CD4-positive, alpha-beta T cell (primary cell): ENCODE results near the gene ACTBL2. TPM values are rescaled to one million over a fixed set of nuclear protein-coding genes. Genes with fewer than 3 reads are reported as not detected.
"Not testable (repeated sequence)": the region's sequence is repeated elsewhere in the genome, so short reads cannot be mapped to it uniquely, and the experiment has no call there.

Experiments
- ATAC-seq: fragments of 200-7000 bp; cut with Tn5 transposase; one replicate; pipeline ENCODE4 v1.10.0; 2022; ENCODE audit warnings: mild to moderate bottlenecking; ENCODE audit not compliant: poor library complexity
- CTCF ChIA-PET: fragments of 350-600 bp; sonication (Branson Sonifier 250); formaldehyde crosslinking; loops from one replicate; lab custom pipeline; 2021; ENCODE audit warnings: antibody characterized with exemption, inconsistent platforms; lab: Charles Lee
- POLR2A ChIA-PET: fragments of 350-600 bp; sonication (Branson Sonifier 250); formaldehyde crosslinking; loops from one replicate; lab custom pipeline; 2021; ENCODE audit warnings: antibody characterized with exemption, inconsistent platforms; lab: Charles Lee
- DNase-seq, 14 experiments: peaks; one replicate each; pipeline ENCODE4 v3.0.0-alpha.2; 2013 to 2020; ENCODE audit warnings: mixed read lengths in 2 of 14
- H3K27ac ChIP-seq, 2 donors: one replicate each; pipeline versions ENCODE4 v1.5.1 to v1.7.0; 2013; ENCODE audit warnings: low read length in 2 of 2, low read depth in 1 of 2, mild to moderate bottlenecking in 1 of 2
- H3K27me3 ChIP-seq, 2 experiments: 1 replicate in 1 of 2; 2 replicates in 1 of 2; pipeline versions ENCODE4 v1.6.1 to v1.7.0; 2013; ENCODE audit warnings: low read length in 2 of 2, control low read depth in 1 of 2, mild to moderate bottlenecking in 1 of 2, moderate library complexity in 1 of 2; ENCODE audit not compliant: insufficient read depth in 2 of 2, control insufficient read depth in 1 of 2
- H3K36me3 ChIP-seq: one replicate; pipeline ENCODE4 v1.6.1; 2013; ENCODE audit warnings: low read length, control low read depth; ENCODE audit not compliant: insufficient read depth
- H3K4me1 ChIP-seq: one replicate; pipeline ENCODE4 v1.6.1; 2013; ENCODE audit warnings: low read length, control low read depth; ENCODE audit not compliant: insufficient read depth
- H3K4me3 ChIP-seq: one replicate; pipeline ENCODE4 v1.5.1; 2013; ENCODE audit warnings: mild to moderate bottlenecking, low read length, moderate library complexity
- H3K9me3 ChIP-seq, 2 experiments: 1 replicate in 1 of 2; 2 replicates in 1 of 2; pipeline versions ENCODE4 v1.6.1 to v1.7.0; 2013; ENCODE audit warnings: low read length in 2 of 2, mild to moderate bottlenecking in 2 of 2, control low read depth in 1 of 2, moderate library complexity in 1 of 2; ENCODE audit not compliant: control insufficient read depth in 1 of 2, insufficient read depth in 1 of 2
- H3K27ac Mint-ChIP-seq: one replicate; pipeline ENCODE4 v1.8.0; 2020; ENCODE audit warnings: mixed read lengths
- H3K27me3 Mint-ChIP-seq: one replicate; pipeline ENCODE4 v1.8.0; 2021; ENCODE audit warnings: mixed read lengths
- H3K36me3 Mint-ChIP-seq: one replicate; pipeline ENCODE4 v1.8.0; 2021; ENCODE audit warnings: low read depth, mixed read lengths
- H3K4me1 Mint-ChIP-seq: one replicate; pipeline ENCODE4 v1.8.0; 2021; ENCODE audit warnings: low read depth, mixed read lengths
- H3K4me3 Mint-ChIP-seq: one replicate; pipeline ENCODE4 v1.8.0; 2020; ENCODE audit warnings: mild to moderate bottlenecking, mixed read lengths
- H3K9me3 Mint-ChIP-seq: one replicate; pipeline ENCODE4 v1.8.0; 2020; ENCODE audit warnings: mixed read lengths
- CTCF ChIP-seq: fragments of 200-600 bp; IDR thresholded peaks from one replicate; pipeline ENCODE4 v1.8.0; 2022; ENCODE audit warnings: antibody characterized with exemption, mild to moderate bottlenecking
- intact Hi-C, 2 experiments: fragments of 100-400 bp; cut with DNase I in 1 of 2; cut with micrococcal nuclease in 1 of 2; formaldehyde crosslinking; loops; one replicate each; pipeline versions ENCODE4 v1.15.1 to v1.9.0; 2023 to 2025; cut with DNase I, micrococcal nuclease
- total RNA-seq, 174 experiments: library from RNA in 2 of 174; stranded (reverse) in 2 of 174; gene quantifications; one replicate each; pipeline ENCODE4 v1.2.3 and lab custom pipeline; 2021 to 2026

The ACTBL2 gene
- total RNA-seq, 2 experiments from 2014 or later: not detected

GRCh38 chr5:57527870-57528269, 45.3 kb upstream of the ACTBL2 start:
- no peak overlapping the region for H3K27ac ChIP-seq

GRCh38 chr5:57524348-57525060, 41.9 kb upstream of the ACTBL2 start:
- H3K4me3 ChIP-seq: no peak overlapping the region
- H3K36me3 ChIP-seq: no peaks in the 10 kb centered on the region
- H3K4me3 Mint-ChIP-seq: no peak overlapping the region
- H3K9me3 ChIP-seq: no peaks in the 10 kb centered on the region
- TF ChIP-seq CTCF: no peak
- no peaks in the 10 kb centered on the region for H3K27me3 ChIP-seq
- intact Hi-C loops: no loop called here
- ChIA-PET POLR2A (no interaction called here), CTCF (no interaction called here)
- H3K27ac ChIP-seq: no peak overlapping the region
- H3K4me1 ChIP-seq: no peaks in the 10 kb centered on the region
- no peak for DNase-seq
- no peak overlapping the region for H3K27ac Mint-ChIP-seq
- no peaks in the 10 kb centered on the region for H3K36me3 Mint-ChIP-seq
- H3K9me3 Mint-ChIP-seq: peaks cover 3% of the 10 kb centered on the region
- no peak for ATAC-seq
- no peaks in the 10 kb centered on the region for H3K27me3 Mint-ChIP-seq
- H3K4me1 Mint-ChIP-seq: no peaks in the 10 kb centered on the region

More at GRCh38 chr5:57527870-57528269, 45.3 kb upstream of the ACTBL2 start:
- no peaks in the 10 kb centered on the region for H3K4me1 ChIP-seq
- H3K36me3 ChIP-seq: no peaks in the 10 kb centered on the region
- no peaks in the 10 kb centered on the region for H3K27me3 ChIP-seq
- H3K4me1 Mint-ChIP-seq: no peaks in the 10 kb centered on the region
- H3K36me3 Mint-ChIP-seq: no peaks in the 10 kb centered on the region
- H3K9me3 ChIP-seq: no peaks in the 10 kb centered on the region
- H3K4me3 Mint-ChIP-seq: no peak overlapping the region
- H3K27me3 Mint-ChIP-seq: no peaks in the 10 kb centered on the region
- ATAC-seq (no peak), DNase-seq (no peak)
- H3K27ac Mint-ChIP-seq: no peak overlapping the region
- intact Hi-C loops: no loop called here
- H3K4me3 ChIP-seq: no peak overlapping the region
- ChIA-PET CTCF (no interaction called here), POLR2A (no interaction called here)
- no peaks in the 10 kb centered on the region for H3K9me3 Mint-ChIP-seq
- TF ChIP-seq CTCF: no peak

- H3K27me3 Mint-ChIP-seq, H3K4me1 Mint-ChIP-seq, CTCF ChIA-PET, H3K27ac Mint-ChIP-seq, intact Hi-C loops, H3K27me3 ChIP-seq, DNase-seq, H3K36me3 ChIP-seq, POLR2A ChIA-PET, H3K4me3 Mint-ChIP-seq, H3K9me3 Mint-ChIP-seq, H3K36me3 Mint-ChIP-seq, H3K4me1 ChIP-seq, ATAC-seq, H3K27ac ChIP-seq, H3K4me3 ChIP-seq: not testable (repeated sequence)
- H3K9me3 ChIP-seq: peaks cover 0 to 10% of the 10 kb centered on the region in 2 experiments
Measured at GRCh38 chr5:57522477-57522876, 39.9 kb upstream of the ACTBL2 start.

GRCh38 chr5:57518415-57518814, 35.8 kb upstream of the ACTBL2 start:
- H3K4me3 ChIP-seq, H3K27me3 Mint-ChIP-seq, intact Hi-C loops, H3K36me3 Mint-ChIP-seq, H3K4me1 ChIP-seq, DNase-seq, H3K36me3 ChIP-seq, ATAC-seq, H3K27ac ChIP-seq, POLR2A ChIA-PET, H3K4me3 Mint-ChIP-seq, CTCF ChIA-PET, H3K27ac Mint-ChIP-seq, H3K4me1 Mint-ChIP-seq, H3K27me3 ChIP-seq, H3K9me3 Mint-ChIP-seq: not testable (repeated sequence)
- H3K9me3 ChIP-seq: peaks cover 0 to 10% of the 10 kb centered on the region in 2 experiments
